ENCODE results near the gene SLC25A21.

Gene SLC25A21

GRCh38 chr14:36998686-36999085 is 173.7 kb downstream of the SLC25A21 start:
- Histone ChIP-seq H3K36me3 (ENCODE audit: control insufficient read depth in 2 of 2, insufficient read depth in 1 of 2, low read length in 2 of 2) (no peaks in the 10 kb centered on the region), H3K9me3 (ENCODE audit: control insufficient read depth, insufficient read depth, low read depth, low read length) (no peaks in the 10 kb centered on the region), H3K4me3 (ENCODE audit: low read depth, low read length) (no peak overlapping the region), H3K4me1 (ENCODE audit: control insufficient read depth, insufficient read depth, low read length) (peaks cover 9% of the 10 kb centered on the region), H3K27ac (ENCODE audit: extremely low read depth, low read depth, low read length) (no peak overlapping the region)
- POLR2A ChIA-PET, result no interaction called here
- CTCF ChIA-PET, result no interaction called here
- TF ChIP-seq ZNF146 (tag by site-specific recombination; IDR thresholded peaks at IDR 0.05) (no peak), ZBTB8A (tag by site-specific recombination; IDR thresholded peaks at IDR 0.05) (no peak), ZIC2 (tag by site-specific recombination; IDR thresholded peaks at IDR 0.05) (no peak), ZNF184 (tag by site-specific recombination; IDR thresholded peaks at IDR 0.05) (no peak), ZSCAN23 (tag by site-specific recombination; IDR thresholded peaks at IDR 0.05) (no peak)
- TF ChIP-seq, protein P1, sequence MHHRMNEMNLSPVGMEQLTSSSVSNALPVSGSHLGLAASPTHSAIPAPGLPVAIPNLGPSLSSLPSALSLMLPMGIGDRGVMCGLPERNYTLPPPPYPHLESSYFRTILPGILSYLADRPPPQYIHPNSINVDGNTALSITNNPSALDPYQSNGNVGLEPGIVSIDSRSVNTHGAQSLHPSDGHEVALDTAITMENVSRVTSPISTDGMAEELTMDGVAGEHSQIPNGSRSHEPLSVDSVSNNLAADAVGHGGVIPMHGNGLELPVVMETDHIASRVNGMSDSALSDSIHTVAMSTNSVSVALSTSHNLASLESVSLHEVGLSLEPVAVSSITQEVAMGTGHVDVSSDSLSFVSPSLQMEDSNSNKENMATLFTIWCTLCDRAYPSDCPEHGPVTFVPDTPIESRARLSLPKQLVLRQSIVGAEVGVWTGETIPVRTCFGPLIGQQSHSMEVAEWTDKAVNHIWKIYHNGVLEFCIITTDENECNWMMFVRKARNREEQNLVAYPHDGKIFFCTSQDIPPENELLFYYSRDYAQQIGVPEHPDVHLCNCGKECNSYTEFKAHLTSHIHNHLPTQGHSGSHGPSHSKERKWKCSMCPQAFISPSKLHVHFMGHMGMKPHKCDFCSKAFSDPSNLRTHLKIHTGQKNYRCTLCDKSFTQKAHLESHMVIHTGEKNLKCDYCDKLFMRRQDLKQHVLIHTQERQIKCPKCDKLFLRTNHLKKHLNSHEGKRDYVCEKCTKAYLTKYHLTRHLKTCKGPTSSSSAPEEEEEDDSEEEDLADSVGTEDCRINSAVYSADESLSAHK (tag by site-specific recombination; IDR thresholded peaks at IDR 0.05), result no peak

DNA sequence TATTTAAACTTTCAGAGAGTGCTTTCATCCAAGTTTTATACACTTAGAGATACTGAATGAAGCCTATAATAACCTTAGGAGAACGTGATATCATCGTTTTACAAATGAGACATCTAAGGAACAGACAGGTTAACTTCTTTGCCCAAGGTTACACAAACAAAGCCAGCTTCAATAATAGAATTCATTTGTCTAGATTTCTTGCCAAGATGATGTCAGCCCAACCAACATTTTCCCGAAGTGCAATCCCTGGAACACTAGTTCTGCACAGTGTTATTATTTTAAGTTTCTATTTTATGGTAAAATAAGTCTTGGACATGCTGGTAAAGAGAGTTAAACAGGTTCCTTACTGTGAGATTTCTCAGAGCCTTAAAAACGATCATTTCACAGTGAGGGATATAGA is 174.6 kb downstream of the SLC25A21 start:
- H3K4me3 ChIP-seq (ENCODE audit: low read depth, low read length), result no peak overlapping the region
- ChIA-PET CTCF (interaction anchor here (1.2 kb wide), 1 partner anchor 56 kb away, joined by 3 read pairs; no protein-coding TSS in a partner anchor), POLR2A (no interaction called here)
- no peaks in the 10 kb centered on the region for H3K9me3 ChIP-seq (ENCODE audit: control insufficient read depth, insufficient read depth, low read depth, low read length)
- peaks cover 17% of the 10 kb centered on the region for H3K4me1 ChIP-seq (ENCODE audit: control insufficient read depth, insufficient read depth, low read length)
- peak; percentile 92 for TF ChIP-seq ZNF449 (tag by site-specific recombination; IDR thresholded peaks at IDR 0.05)
- no peak for TF ChIP-seq TSHZ1 (tag by site-specific recombination; IDR thresholded peaks at IDR 0.05; ENCODE audit: borderline replicate concordance)
- TF ChIP-seq ATF2 (tag by site-specific recombination; IDR thresholded peaks at IDR 0.05; ENCODE audit: low read depth), result 0 out of 2 replicates have a peak, but pooled peaks have one; percentile 31
- TF ChIP-seq, protein P2, sequence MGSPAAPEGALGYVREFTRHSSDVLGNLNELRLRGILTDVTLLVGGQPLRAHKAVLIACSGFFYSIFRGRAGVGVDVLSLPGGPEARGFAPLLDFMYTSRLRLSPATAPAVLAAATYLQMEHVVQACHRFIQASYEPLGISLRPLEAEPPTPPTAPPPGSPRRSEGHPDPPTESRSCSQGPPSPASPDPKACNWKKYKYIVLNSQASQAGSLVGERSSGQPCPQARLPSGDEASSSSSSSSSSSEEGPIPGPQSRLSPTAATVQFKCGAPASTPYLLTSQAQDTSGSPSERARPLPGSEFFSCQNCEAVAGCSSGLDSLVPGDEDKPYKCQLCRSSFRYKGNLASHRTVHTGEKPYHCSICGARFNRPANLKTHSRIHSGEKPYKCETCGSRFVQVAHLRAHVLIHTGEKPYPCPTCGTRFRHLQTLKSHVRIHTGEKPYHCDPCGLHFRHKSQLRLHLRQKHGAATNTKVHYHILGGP (tag by site-specific recombination; IDR thresholded peaks at IDR 0.05), result 0 out of 2 replicates have a peak, but pooled peaks have one; percentile 17
- TF ChIP-seq IKZF3 (tag by site-specific recombination; IDR thresholded peaks at IDR 0.05), result no peak
- TF ChIP-seq, protein P3, sequence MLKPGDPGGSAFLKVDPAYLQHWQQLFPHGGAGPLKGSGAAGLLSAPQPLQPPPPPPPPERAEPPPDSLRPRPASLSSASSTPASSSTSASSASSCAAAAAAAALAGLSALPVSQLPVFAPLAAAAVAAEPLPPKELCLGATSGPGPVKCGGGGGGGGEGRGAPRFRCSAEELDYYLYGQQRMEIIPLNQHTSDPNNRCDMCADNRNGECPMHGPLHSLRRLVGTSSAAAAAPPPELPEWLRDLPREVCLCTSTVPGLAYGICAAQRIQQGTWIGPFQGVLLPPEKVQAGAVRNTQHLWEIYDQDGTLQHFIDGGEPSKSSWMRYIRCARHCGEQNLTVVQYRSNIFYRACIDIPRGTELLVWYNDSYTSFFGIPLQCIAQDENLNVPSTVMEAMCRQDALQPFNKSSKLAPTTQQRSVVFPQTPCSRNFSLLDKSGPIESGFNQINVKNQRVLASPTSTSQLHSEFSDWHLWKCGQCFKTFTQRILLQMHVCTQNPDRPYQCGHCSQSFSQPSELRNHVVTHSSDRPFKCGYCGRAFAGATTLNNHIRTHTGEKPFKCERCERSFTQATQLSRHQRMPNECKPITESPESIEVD (tag by site-specific recombination; IDR thresholded peaks at IDR 0.05), result peak; percentile 86
- 0 out of 2 replicates have a peak, but pooled peaks have one; percentile 24 for TF ChIP-seq KLF8 (tag by site-specific recombination; IDR thresholded peaks at IDR 0.05)
- no peak for TF ChIP-seq ZNF202 (tag by site-specific recombination; IDR thresholded peaks at IDR 0.05; ENCODE audit: borderline replicate concordance)
- no peak for TF ChIP-seq GLI2 (tag by site-specific recombination; IDR thresholded peaks at IDR 0.05; ENCODE audit: borderline replicate concordance, low read depth)
- no peak for TF ChIP-seq ZNF677 (tag by site-specific recombination; IDR thresholded peaks at IDR 0.05)
- no peak for TF ChIP-seq ZNF426 (tag by site-specific recombination; IDR thresholded peaks at IDR 0.05)
- 0 out of 2 replicates have a peak, but pooled peaks have one; percentile 42 for TF ChIP-seq ZNF366 (tag by site-specific recombination; conservative IDR thresholded peaks at IDR 0.05)
- no peaks in the 10 kb centered on the region for H3K36me3 ChIP-seq (ENCODE audit: control insufficient read depth in 2 of 2, insufficient read depth in 1 of 2, low read length in 2 of 2)
- no peak overlapping the region for H3K27ac ChIP-seq (ENCODE audit: extremely low read depth, low read depth, low read length)
